HL-60 (cell line): ENCODE measurements around the gene HSP90B1.

Source experiments
- CTCF ChIP-seq: IDR thresholded peaks from one replicate; pipeline ENCODE4 v1.5.1; 2011; ENCODE audit warnings: low read length, control low read depth, inconsistent platforms; ENCODE audit not compliant: insufficient read depth
- GABPA ChIP-seq: IDR thresholded peaks from 2 replicates; pipeline ENCODE4 v1.6.1; 2012; ENCODE audit warnings: low read depth
- POLR2AphosphoS5 ChIP-seq: IDR thresholded peaks from 2 replicates; pipeline ENCODE4 v1.6.1; 2012; ENCODE audit warnings: low read depth
- REST ChIP-seq: IDR thresholded peaks from 2 replicates; pipeline ENCODE4 v1.6.1; 2012; ENCODE audit warnings: low read depth; ENCODE audit not compliant: insufficient replicate concordance
- SPI1 ChIP-seq: IDR thresholded peaks from 2 replicates; pipeline ENCODE4 v1.6.1; 2012; ENCODE audit warnings: low read depth, mild to moderate bottlenecking, borderline replicate concordance

- TF ChIP-seq POLR2AphosphoS5 (no peak), GABPA (no peak), CTCF (no peak), REST (no peak), SPI1 (no peak)
Observed at GRCh38 chr12:103997286-103997900, 67.2 kb downstream of the HSP90B1 start.
